ENCODE measurements around the gene MYOT.

GRCh38 chr5:137932800-137933199 is 65.1 kb downstream of the MYOT start:
- TF ChIP-seq, protein P1, sequence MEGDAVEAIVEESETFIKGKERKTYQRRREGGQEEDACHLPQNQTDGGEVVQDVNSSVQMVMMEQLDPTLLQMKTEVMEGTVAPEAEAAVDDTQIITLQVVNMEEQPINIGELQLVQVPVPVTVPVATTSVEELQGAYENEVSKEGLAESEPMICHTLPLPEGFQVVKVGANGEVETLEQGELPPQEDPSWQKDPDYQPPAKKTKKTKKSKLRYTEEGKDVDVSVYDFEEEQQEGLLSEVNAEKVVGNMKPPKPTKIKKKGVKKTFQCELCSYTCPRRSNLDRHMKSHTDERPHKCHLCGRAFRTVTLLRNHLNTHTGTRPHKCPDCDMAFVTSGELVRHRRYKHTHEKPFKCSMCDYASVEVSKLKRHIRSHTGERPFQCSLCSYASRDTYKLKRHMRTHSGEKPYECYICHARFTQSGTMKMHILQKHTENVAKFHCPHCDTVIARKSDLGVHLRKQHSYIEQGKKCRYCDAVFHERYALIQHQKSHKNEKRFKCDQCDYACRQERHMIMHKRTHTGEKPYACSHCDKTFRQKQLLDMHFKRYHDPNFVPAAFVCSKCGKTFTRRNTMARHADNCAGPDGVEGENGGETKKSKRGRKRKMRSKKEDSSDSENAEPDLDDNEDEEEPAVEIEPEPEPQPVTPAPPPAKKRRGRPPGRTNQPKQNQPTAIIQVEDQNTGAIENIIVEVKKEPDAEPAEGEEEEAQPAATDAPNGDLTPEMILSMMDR (IDR thresholded peaks at IDR 0.05), result no peak
- TF ChIP-seq ZFX (IDR thresholded peaks at IDR 0.05; ENCODE audit: borderline replicate concordance), result no peak
